ENCODE measurements around the gene PKIG. TPM values are rescaled to one million over a fixed set of nuclear protein-coding genes. Genes with fewer than 3 reads are reported as not detected.

The PKIG gene
- total RNA-seq, 1 donor from 2014 or later: 40.6 TPM

DNA sequence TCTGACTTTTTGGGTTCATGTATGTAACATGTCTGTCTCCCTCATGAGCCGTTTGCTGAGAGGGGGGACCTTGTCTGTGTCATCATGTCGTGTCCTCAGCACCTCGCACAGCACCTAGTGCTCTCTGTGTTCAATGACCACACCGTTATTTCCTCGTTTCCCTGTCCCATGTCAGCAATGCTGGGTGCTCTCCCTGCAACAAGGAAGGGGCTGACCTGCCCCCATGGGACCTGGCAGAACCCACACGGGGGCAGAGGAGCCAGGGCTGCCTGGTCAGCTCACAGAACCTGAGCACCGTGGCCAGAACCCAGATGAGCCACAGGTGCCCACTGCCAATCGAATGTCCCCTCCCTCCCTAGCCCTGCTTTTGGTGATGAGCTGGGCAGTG lies 61.8 kb downstream of the PKIG start:
- Histone ChIP-seq H3K79me2 (ENCODE audit: low read depth) (no peaks in the 10 kb centered on the region), H3K27me3 (no peaks in the 10 kb centered on the region), H3K9me3 (ENCODE audit: low read depth) (no peaks in the 10 kb centered on the region), H3K36me3 (no peaks in the 10 kb centered on the region), H3F3A (ENCODE audit: low read depth) (peaks cover 44% of the 10 kb centered on the region), H3K9ac (no peak overlapping the region), H3K4me1 (peaks cover 47% of the 10 kb centered on the region), H3K27ac (no peak overlapping the region), H2AFZ (replicated peaks) (no peak overlapping the region), H3K4me3 (no peak overlapping the region), H3K4me2 (no peak overlapping the region), H4K20me1 (ENCODE audit: low read depth) (no peaks in the 10 kb centered on the region)
- H3K9me3 Mint-ChIP-seq: peaks cover 4% of the 10 kb centered on the region
- H3K4me3 Mint-ChIP-seq: peak overlapping the region; percentile 72
- peaks cover 47% of the 10 kb centered on the region for H3K4me1 Mint-ChIP-seq
- H3K27me3 Mint-ChIP-seq (ENCODE audit: insufficient read depth, low read depth): peaks cover 2% of the 10 kb centered on the region
- peak overlapping the region; percentile 48 for H3K27ac Mint-ChIP-seq
- DNase-seq (ENCODE audit: low spot score): no peak
- TF ChIP-seq CTCF (IDR thresholded peaks at IDR 0.05) (no peak), EZH2 (IDR thresholded peaks at IDR 0.05) (no peak), EZH2phosphoT487 (IDR thresholded peaks at IDR 0.05) (no peak)
- peaks cover 3% of the 10 kb centered on the region for H3K36me3 Mint-ChIP-seq

- Mint-ChIP-seq H3K4me1 (peaks cover 48% of the 10 kb centered on the region), H3K9me3 (peaks cover 3% of the 10 kb centered on the region), H3K27ac (no peak overlapping the region), H3K4me3 (no peak overlapping the region), H3K36me3 (peaks cover 3% of the 10 kb centered on the region), H3K27me3 (ENCODE audit: insufficient read depth, low read depth) (peaks cover 2% of the 10 kb centered on the region)
- Histone ChIP-seq H3K27ac (no peak overlapping the region), H2AFZ (replicated peaks) (no peak overlapping the region), H3K79me2 (ENCODE audit: low read depth) (no peaks in the 10 kb centered on the region), H3K4me3 (no peak overlapping the region), H3K4me1 (peaks cover 47% of the 10 kb centered on the region), H3K9ac (no peak overlapping the region), H3K36me3 (no peaks in the 10 kb centered on the region), H3F3A (ENCODE audit: low read depth) (peaks cover 45% of the 10 kb centered on the region), H3K4me2 (no peak overlapping the region), H4K20me1 (ENCODE audit: low read depth) (no peaks in the 10 kb centered on the region), H3K9me3 (ENCODE audit: low read depth) (no peaks in the 10 kb centered on the region), H3K27me3 (no peaks in the 10 kb centered on the region)
- no peak for DNase-seq (ENCODE audit: low spot score)
- no peak for TF ChIP-seq EZH2 (IDR thresholded peaks at IDR 0.05)
- no peak for TF ChIP-seq CTCF (IDR thresholded peaks at IDR 0.05)
- no peak for TF ChIP-seq EZH2phosphoT487 (IDR thresholded peaks at IDR 0.05)
Measured at GRCh38 chr20:44644667-44645131, 62.3 kb downstream of the PKIG start.

DNA sequence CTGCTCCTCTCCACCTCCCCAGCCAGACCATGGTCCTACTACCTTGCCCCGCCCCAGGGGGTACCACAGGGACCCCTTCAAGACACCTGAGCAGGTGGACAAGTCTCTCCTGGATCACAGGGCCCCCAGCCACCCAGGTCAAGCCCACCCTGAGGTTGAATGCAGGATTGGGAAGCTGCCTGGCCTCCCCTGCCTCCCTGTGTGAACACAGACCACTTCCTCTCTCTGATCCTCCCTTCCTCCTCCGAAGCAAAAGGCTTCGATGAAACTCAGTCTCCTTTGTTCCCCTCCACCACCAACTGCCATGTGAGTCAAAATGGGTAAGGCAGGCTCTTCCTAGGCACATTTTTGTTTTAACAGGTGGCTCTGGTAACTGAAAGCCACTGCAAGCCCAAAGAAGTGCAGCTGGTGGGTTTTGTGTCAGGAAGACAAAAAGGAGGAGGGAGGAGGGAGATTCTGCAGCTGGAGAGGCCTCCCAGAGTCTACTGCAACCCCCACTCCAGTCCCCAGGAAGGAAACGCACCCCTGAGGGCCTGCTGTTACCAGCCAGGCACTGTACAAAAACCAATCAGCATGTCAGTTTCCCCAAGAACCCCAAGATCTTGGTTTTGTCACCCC lies 63.8 kb downstream of the PKIG start:
- H3K4me3 Mint-ChIP-seq: no peak overlapping the region
- Histone ChIP-seq H3K9me3 (ENCODE audit: low read depth) (no peaks in the 10 kb centered on the region), H3K27ac (peak overlapping the region; percentile 98), H3K4me2 (peak overlapping the region; percentile 52), H3K27me3 (peaks cover 5% of the 10 kb centered on the region), H3K4me3 (no peak overlapping the region), H3K9ac (no peak overlapping the region), H4K20me1 (ENCODE audit: low read depth) (no peaks in the 10 kb centered on the region), H3F3A (ENCODE audit: low read depth) (peaks cover 48% of the 10 kb centered on the region), H3K4me1 (peaks cover 57% of the 10 kb centered on the region), H3K79me2 (ENCODE audit: low read depth) (no peaks in the 10 kb centered on the region), H3K36me3 (no peaks in the 10 kb centered on the region), H2AFZ (replicated peaks) (no peak overlapping the region)
- peak; percentile 81 for DNase-seq (ENCODE audit: low spot score)
- peaks cover 2% of the 10 kb centered on the region for H3K9me3 Mint-ChIP-seq
- peaks cover 10% of the 10 kb centered on the region for H3K27me3 Mint-ChIP-seq (ENCODE audit: insufficient read depth, low read depth)
- peaks cover 3% of the 10 kb centered on the region for H3K36me3 Mint-ChIP-seq
- TF ChIP-seq EZH2phosphoT487 (IDR thresholded peaks at IDR 0.05) (no peak), CTCF (IDR thresholded peaks at IDR 0.05) (no peak), EZH2 (IDR thresholded peaks at IDR 0.05) (no peak)
- peaks cover 50% of the 10 kb centered on the region for H3K4me1 Mint-ChIP-seq
- H3K27ac Mint-ChIP-seq: peak overlapping the region; percentile 99
